Measurements from ENCODE around the gene SCARB2.

DNA sequence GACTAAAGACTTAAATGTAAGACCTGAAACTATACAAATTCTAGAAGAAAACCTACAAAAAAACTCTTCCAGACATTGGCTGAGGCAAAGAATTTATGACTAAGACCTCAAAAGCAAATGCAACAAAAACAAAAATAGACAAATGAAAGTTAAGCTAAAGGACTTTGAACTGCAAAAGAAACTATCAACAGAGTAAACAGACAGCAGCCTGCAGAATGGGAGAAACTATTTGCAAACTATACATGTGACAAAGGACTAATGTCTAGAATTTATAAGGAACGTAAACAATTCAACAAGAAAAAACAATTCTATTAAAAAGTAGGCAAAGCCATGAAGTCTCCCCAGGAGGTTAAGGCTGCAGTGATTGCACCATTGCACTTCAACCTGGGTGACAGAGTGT lies 46.9 kb upstream of the SCARB2 start:
- TF ChIP-seq CTCF (IDR thresholded peaks at IDR 0.05; ENCODE audit: borderline replicate concordance, extremely low read depth, low read length, poor library complexity, severe bottlenecking) = no peak
- no peak for TF ChIP-seq EZH2 (IDR thresholded peaks at IDR 0.05; ENCODE audit: borderline replicate concordance, low read depth, low read length, severe bottlenecking)
